Muscle layer of duodenum (tissue), 2 donors: Measurements from ENCODE around the gene RTN1.

Experiments
- H3K27ac ChIP-seq: one replicate; pipeline ENCODE4 v1.7.0; 2013; ENCODE audit warnings: mild to moderate bottlenecking, low read length
- H3K27me3 ChIP-seq: one replicate; pipeline ENCODE4 v1.7.0; 2013; ENCODE audit warnings: low read depth, mild to moderate bottlenecking, control low read depth, low read length
- H3K36me3 ChIP-seq, 2 donors: one replicate each; pipeline ENCODE4 v1.7.0; 2013; ENCODE audit warnings: low read length in 2 of 2, control low read depth in 1 of 2, mild to moderate bottlenecking in 1 of 2; ENCODE audit not compliant: insufficient read depth in 2 of 2, control insufficient read depth in 1 of 2
- H3K4me1 ChIP-seq, 2 donors: one replicate each; pipeline ENCODE4 v1.7.0; 2013; ENCODE audit warnings: low read length in 2 of 2, mild to moderate bottlenecking in 2 of 2, control low read depth in 1 of 2, moderate library complexity in 1 of 2; ENCODE audit not compliant: insufficient read depth in 2 of 2, control insufficient read depth in 1 of 2
- H3K4me3 ChIP-seq, 2 donors: one replicate each; pipeline ENCODE4 v1.7.0; 2013; ENCODE audit warnings: low read length in 2 of 2, low read depth in 1 of 2, mild to moderate bottlenecking in 1 of 2
- H3K9me3 ChIP-seq, 2 donors: one replicate each; pipeline ENCODE4 v1.7.0; 2013; ENCODE audit warnings: low read length in 2 of 2, control low read depth in 1 of 2, mild to moderate bottlenecking in 1 of 2; ENCODE audit not compliant: control insufficient read depth in 1 of 2
- donor health status: healthy.

Gene RTN1

DNA sequence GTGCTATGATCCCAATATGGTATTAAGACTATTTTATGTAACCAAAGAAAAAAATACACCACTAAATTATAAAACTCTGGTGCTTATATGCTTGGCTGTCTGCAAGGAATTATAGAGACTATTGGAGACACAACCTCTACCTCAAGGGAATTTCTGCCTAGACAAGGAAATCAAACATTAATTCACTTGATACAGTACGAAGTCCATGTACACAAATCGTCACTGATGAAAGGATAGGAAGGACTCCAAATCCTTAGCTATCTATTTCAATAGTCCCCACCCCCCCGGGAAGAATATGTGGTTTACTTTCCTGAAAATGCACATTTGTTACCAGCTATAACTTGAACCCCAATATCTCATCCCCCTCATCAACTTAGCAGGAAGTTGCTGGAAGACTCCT, 21.9 kb downstream of the RTN1 start:
- no peaks in the 10 kb centered on the region for H3K9me3 ChIP-seq
- H3K27ac ChIP-seq: no peak overlapping the region
- no peak overlapping the region for H3K4me3 ChIP-seq
- no peaks in the 10 kb centered on the region for H3K36me3 ChIP-seq
- no peaks in the 10 kb centered on the region for H3K27me3 ChIP-seq
- H3K4me1 ChIP-seq: no peaks in the 10 kb centered on the region

DNA sequence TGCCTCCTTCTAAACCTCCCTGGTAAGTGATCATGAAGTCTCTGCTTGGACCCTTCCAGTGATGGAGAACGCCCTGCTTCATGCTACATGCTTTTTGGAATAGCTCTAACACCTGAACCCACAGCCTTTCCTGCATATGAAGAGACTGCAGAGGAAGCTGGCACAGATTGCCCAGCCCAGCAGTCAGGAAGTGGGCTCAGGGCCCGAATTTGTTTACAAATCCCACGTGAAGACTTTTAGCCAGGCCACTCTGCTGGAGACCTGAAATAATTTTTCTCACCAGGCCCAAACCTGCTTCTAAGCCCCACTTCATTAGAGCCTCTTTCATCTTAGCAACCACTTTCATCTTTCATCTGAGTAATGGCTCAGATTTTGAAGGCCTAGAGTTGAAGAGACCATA, 22.9 kb downstream of the RTN1 start:
- Histone ChIP-seq H3K27ac (no peak overlapping the region), H3K27me3 (no peaks in the 10 kb centered on the region), H3K4me3 (no peak overlapping the region), H3K36me3 (no peaks in the 10 kb centered on the region), H3K4me1 (no peaks in the 10 kb centered on the region), H3K9me3 (no peaks in the 10 kb centered on the region)

DNA sequence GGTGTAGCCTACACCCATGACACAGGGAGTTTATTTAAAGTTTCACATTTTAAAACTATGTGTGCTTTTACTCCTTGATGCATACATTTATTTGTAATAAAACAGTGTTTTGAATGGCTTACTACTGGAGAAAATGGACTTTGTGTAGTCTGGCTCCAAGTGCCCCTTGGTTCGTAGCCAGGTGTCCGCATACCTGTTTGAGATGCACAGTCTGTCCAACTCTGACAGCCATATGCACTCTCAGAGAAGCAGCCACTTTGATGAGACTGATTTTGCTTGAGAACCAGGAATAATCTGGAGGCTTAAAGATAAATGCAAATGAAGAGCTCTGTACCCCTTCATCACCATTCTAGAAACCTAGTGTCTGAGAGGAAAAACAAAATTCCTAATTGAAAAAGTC, 24.0 kb downstream of the RTN1 start:
- no peak overlapping the region for H3K4me3 ChIP-seq
- H3K36me3 ChIP-seq: no peaks in the 10 kb centered on the region
- no peak overlapping the region for H3K27ac ChIP-seq
- H3K9me3 ChIP-seq: no peaks in the 10 kb centered on the region
- H3K27me3 ChIP-seq: no peaks in the 10 kb centered on the region
- H3K4me1 ChIP-seq: no peaks in the 10 kb centered on the region

- no peak overlapping the region for H3K27ac ChIP-seq
- no peaks in the 10 kb centered on the region for H3K27me3 ChIP-seq
- H3K36me3 ChIP-seq: no peaks in the 10 kb centered on the region
- no peaks in the 10 kb centered on the region for H3K9me3 ChIP-seq
- H3K4me1 ChIP-seq: no peaks in the 10 kb centered on the region
- H3K4me3 ChIP-seq: no peak overlapping the region
These were observed 25.3 kb downstream of the RTN1 start for GRCh38 chr14:59845245-59845644.

- Histone ChIP-seq H3K4me3 (no peak overlapping the region), H3K9me3 (no peaks in the 10 kb centered on the region), H3K27me3 (no peaks in the 10 kb centered on the region), H3K27ac (no peak overlapping the region), H3K4me1 (no peaks in the 10 kb centered on the region), H3K36me3 (no peaks in the 10 kb centered on the region)
These were observed 26.3 kb downstream of the RTN1 start for GRCh38 chr14:59844186-59844812.

GRCh38 chr14:59836116-59836515, 34.5 kb downstream of the RTN1 start:
- no peaks in the 10 kb centered on the region for H3K4me1 ChIP-seq

GRCh38 chr14:59832653-59833294, 37.8 kb downstream of the RTN1 start:
- Histone ChIP-seq H3K27ac (no peak overlapping the region), H3K4me3 (no peak overlapping the region), H3K4me1 (no peaks in the 10 kb centered on the region), H3K27me3 (no peaks in the 10 kb centered on the region), H3K9me3 (no peaks in the 10 kb centered on the region), H3K36me3 (no peaks in the 10 kb centered on the region)

More at GRCh38 chr14:59836116-59836515, 34.5 kb downstream of the RTN1 start:
- H3K4me3 ChIP-seq: no peak overlapping the region
- H3K36me3 ChIP-seq: no peaks in the 10 kb centered on the region
- no peaks in the 10 kb centered on the region for H3K9me3 ChIP-seq
- H3K27ac ChIP-seq: no peak overlapping the region
- no peaks in the 10 kb centered on the region for H3K27me3 ChIP-seq

- H3K27me3 ChIP-seq: no peaks in the 10 kb centered on the region
These were observed 39.4 kb downstream of the RTN1 start for GRCh38 chr14:59831121-59831730.

DNA sequence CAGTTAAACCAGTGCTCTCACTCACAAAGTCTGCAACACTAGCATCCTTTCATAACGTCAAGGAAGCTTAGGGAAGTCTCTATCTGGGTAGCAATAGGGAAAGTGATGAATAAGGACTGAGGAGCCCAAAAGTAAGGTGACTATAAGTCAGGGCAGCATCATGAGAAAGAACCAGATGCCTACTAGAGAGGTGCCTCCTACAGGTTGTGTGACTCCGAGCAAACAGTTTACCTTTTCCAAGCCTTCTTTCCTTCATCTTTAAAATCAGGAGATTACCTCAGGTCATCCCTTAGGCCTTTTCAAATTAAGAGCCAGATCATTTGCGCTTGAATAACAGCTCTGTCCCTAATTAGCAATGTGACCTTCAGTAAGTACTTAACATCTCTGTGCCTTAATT, 40.2 kb downstream of the RTN1 start:
- Histone ChIP-seq H3K27ac (no peak overlapping the region), H3K27me3 (no peaks in the 10 kb centered on the region), H3K36me3 (no peaks in the 10 kb centered on the region), H3K9me3 (no peaks in the 10 kb centered on the region), H3K4me1 (no peaks in the 10 kb centered on the region), H3K4me3 (no peak overlapping the region)

More at GRCh38 chr14:59831121-59831730, 39.4 kb downstream of the RTN1 start:
- Histone ChIP-seq H3K36me3 (no peaks in the 10 kb centered on the region), H3K9me3 (no peaks in the 10 kb centered on the region), H3K27ac (no peak overlapping the region), H3K4me1 (no peaks in the 10 kb centered on the region), H3K4me3 (no peak overlapping the region)

DNA sequence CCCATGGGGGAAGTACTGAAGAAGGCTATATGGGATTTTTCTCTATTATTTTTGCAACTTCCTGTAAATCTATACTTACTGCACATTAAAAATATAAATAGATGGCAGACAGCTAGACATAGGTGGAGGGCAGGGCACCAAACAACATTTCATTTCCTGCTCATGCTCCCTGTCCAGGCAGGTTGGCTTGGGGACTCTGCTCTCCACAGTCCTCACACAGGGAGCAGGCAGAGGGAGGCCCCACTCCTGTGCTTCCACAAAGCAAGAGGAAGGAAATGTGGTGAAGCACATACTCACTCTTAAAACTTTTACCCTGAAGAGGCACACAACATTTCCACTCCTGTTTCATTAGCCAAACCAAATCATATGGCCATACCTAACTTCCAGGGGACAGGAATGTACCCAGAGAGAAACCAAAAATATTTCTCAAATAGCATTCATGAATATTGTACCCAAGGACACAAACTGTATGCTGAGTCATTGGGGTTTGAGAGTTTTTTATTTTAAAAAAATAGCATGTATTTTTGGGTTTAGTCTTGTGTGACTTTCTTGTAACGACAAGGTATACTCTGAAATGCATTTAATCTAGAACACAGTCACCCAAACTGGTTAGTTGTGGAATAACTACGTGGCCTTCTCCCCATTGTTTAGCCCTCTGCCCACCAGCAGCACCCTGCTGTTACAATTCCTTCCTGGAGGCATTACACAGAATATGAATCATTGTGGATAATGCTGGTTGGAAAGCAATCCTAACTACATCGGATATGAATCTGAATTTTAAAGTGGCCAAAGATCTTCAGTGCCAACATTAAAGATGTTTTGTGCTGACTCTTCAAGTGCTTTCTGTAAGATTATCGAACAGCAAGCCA, 40.9 kb downstream of the RTN1 start:
- Histone ChIP-seq H3K4me1 (no peaks in the 10 kb centered on the region), H3K4me3 (no peak overlapping the region), H3K36me3 (no peaks in the 10 kb centered on the region), H3K27me3 (no peaks in the 10 kb centered on the region), H3K27ac (no peak overlapping the region), H3K9me3 (no peaks in the 10 kb centered on the region)

DNA sequence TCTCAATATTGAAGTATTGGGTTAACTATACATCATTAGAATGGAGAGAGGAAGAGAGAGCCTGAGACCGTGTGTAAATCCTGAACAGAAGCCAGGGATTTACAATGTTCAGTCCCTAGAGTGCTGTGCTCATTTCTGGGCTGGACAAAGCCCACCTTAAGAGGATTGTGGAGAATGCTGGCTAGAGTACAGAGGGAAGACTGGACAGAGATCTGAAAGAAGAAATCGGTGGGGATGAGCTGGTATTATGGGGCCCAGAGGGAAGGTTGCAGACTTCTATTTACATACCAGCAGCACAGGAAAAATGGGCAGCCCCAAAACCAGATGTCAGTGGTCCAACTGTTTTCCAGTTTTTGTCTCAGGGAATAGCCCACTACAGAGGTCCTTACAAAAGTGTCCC, 42.3 kb downstream of the RTN1 start:
- no peak overlapping the region for H3K4me3 ChIP-seq
- no peaks in the 10 kb centered on the region for H3K9me3 ChIP-seq
- no peaks in the 10 kb centered on the region for H3K27me3 ChIP-seq
- H3K4me1 ChIP-seq: no peaks in the 10 kb centered on the region
- H3K27ac ChIP-seq: no peak overlapping the region
- no peaks in the 10 kb centered on the region for H3K36me3 ChIP-seq
